B cell (primary cell): Measurements from ENCODE around the gene SUGCT.

Experiments used
- CTCF ChIP-seq: fragments of 200-600 bp; IDR thresholded peaks from one replicate; pipeline ENCODE4 v1.8.0; 2022; ENCODE audit warnings: antibody characterized with exemption, mild to moderate bottlenecking
- EZH2 ChIP-seq: IDR thresholded peaks from 2 replicates; pipeline ENCODE4 v1.6.1; 2012; ENCODE audit warnings: borderline replicate concordance, low read depth, mild to moderate bottlenecking, moderate library complexity, low read length; ENCODE audit not compliant: insufficient read depth, poor library complexity, severe bottlenecking

GRCh38 chr7:40369641-40370277 lies 235.0 kb downstream of the SUGCT start:
- TF ChIP-seq CTCF (no peak), EZH2 (no peak)
